WI38 (cell line): ENCODE results near the gene ARMC3.
"Not testable (repeated sequence)": the region's sequence is repeated elsewhere in the genome, so short reads cannot be mapped to it uniquely, and the experiment has no call there.

Experiments
- H3K4me3 ChIP-seq: 2 replicates; pipeline ENCODE4 v1.5.1; 2011; ENCODE audit warnings: low read depth, mild to moderate bottlenecking, control low read depth, low read length
- CTCF ChIP-seq: IDR thresholded peaks from 2 replicates; pipeline ENCODE4 v1.5.1; 2012; ENCODE audit warnings: low read depth, mild to moderate bottlenecking, control low read depth, low read length

Gene ARMC3

DNA sequence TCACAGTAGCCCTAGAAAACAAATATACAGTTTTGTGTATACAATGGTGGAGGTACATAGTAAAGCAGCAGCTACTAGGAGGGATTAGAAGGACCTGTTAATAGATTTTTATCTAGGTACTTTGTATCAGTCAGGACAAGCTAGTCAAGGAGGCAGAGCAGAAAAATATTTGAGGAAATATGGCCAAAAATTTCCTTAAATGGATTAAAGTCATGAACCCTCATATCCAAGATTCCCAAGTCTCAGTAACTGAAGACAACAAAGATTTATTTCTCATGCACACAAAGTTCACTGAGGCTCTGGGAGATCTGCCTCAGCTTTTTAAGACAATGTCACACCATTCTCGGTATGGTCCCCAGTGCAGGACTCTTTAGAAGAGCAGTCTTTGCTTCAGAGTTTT lies 28.1 kb upstream of the ARMC3 start:
- TF ChIP-seq CTCF, result no peak
- H3K4me3 ChIP-seq, result no peak overlapping the region

DNA sequence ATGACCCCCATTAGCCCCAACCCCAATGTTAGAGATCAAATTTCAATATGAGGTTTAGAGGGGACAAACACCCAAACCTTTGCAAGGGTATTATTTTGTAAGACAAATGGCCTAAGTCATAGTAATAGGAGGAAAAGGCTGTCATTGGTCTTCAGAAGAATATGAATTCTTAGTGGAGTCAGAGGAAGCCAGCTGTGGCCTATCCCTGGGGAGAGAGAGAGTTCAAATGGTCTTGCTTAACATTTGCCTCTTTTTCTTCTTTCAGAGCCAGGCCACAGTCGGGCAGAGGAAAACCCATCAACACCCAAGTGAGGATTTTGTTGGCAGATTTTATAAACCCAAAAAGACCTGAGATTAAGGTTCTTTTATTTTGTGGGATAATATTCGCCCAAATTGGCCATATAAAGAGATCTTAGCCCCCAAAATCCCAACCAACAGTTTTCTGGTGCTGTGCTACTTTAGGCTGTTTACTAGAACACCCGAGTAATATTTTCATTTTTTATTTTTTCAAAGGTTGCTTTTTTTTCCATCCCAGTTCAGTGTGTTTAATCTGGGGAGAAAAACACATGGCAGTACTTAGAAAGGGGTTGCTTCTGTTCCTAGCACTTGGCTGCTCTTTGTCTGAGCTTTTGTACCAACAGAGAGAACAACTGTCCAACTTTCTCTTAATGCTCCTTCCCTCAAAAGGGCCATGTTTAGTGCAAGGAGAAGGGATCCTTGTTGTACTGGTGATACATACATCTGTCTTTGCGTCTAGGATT lies 26.8 kb upstream of the ARMC3 start:
- no peak for TF ChIP-seq CTCF
- H3K4me3 ChIP-seq, result no peak overlapping the region

GRCh38 chr10:22902147-22902546 lies 25.7 kb upstream of the ARMC3 start:
- not testable (repeated sequence) for H3K4me3 ChIP-seq

GRCh38 chr10:22903694-22904093 lies 24.2 kb upstream of the ARMC3 start:
- TF ChIP-seq CTCF, result no peak
- no peak overlapping the region for H3K4me3 ChIP-seq

DNA sequence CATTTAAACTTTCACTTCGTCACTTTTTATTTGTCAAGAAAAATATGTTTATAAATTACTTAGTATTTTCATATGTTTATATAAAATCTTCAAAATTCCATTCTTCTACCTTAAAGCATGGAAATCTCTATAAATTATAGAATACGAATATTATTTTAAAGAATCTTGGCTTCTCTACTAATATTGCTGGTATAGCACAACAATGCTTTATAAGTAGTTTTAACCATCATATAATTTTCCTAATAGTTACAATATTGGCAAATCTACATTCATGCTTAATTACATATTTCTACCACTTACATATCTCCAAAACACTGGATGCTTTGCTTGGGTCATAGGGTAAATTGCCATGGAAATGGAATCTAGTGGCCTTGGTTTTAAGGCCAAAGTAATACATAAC lies 21.1 kb upstream of the ARMC3 start:
- H3K4me3 ChIP-seq, result no peak overlapping the region
- no peak for TF ChIP-seq CTCF

GRCh38 chr10:22908837-22909236 lies 19.0 kb upstream of the ARMC3 start:
- no peak overlapping the region for H3K4me3 ChIP-seq
- no peak for TF ChIP-seq CTCF

GRCh38 chr10:22909673-22910072 lies 18.2 kb upstream of the ARMC3 start:
- not testable (repeated sequence) for H3K4me3 ChIP-seq

GRCh38 chr10:22911067-22911466 lies 16.8 kb upstream of the ARMC3 start:
- H3K4me3 ChIP-seq, result no peak overlapping the region
- no peak for TF ChIP-seq CTCF
